Liver (tissue), 9 donors: Measurements from ENCODE around the gene FBXW7. TPM values are rescaled to one million over a fixed set of nuclear protein-coding genes. Genes with fewer than 3 reads are reported as not detected.

Experiments
- DNase-seq: peaks from one replicate; pipeline ENCODE4 v3.0.0-alpha.2; 2017; ENCODE audit warnings: low spot score
- H3K27ac ChIP-seq, 2 donors: one replicate each; pipeline ENCODE4 v1.7.0; 2013; ENCODE audit warnings: inconsistent platforms in 2 of 2, low read length in 2 of 2, control low read depth in 1 of 2, low read depth in 1 of 2, mild to moderate bottlenecking in 1 of 2
- H3K27me3 ChIP-seq, 4 donors: one replicate each; pipeline versions ENCODE4 v1.6.1 to v1.7.0; 2013; ENCODE audit warnings: low read length in 3 of 4, inconsistent platforms in 1 of 4, mild to moderate bottlenecking in 1 of 4, moderate library complexity in 1 of 4; ENCODE audit not compliant: control insufficient read depth in 4 of 4, insufficient read depth in 4 of 4
- H3K36me3 ChIP-seq, 4 donors: one replicate each; pipeline versions ENCODE4 v1.6.1 to v1.7.0; 2013; ENCODE audit warnings: low read length in 3 of 4, mild to moderate bottlenecking in 3 of 4, low read depth in 1 of 4, moderate library complexity in 1 of 4; ENCODE audit not compliant: control insufficient read depth in 4 of 4, insufficient read depth in 3 of 4
- H3K4me1 ChIP-seq, 4 donors: one replicate each; pipeline versions ENCODE4 v1.6.1 to v1.7.0; 2013; ENCODE audit warnings: low read length in 3 of 4, mild to moderate bottlenecking in 3 of 4, moderate library complexity in 1 of 4; ENCODE audit not compliant: control insufficient read depth in 4 of 4, insufficient read depth in 4 of 4
- H3K4me3 ChIP-seq, 3 donors: one replicate each; pipeline versions ENCODE4 v1.6.1 to v1.7.0; 2013; ENCODE audit warnings: low read length in 3 of 3, control low read depth in 1 of 3, low read depth in 1 of 3, mild to moderate bottlenecking in 1 of 3
- H3K9ac ChIP-seq, 2 donors: one replicate each; pipeline ENCODE4 v1.7.0; 2013; ENCODE audit warnings: low read length in 2 of 2, mild to moderate bottlenecking in 2 of 2, moderate library complexity in 2 of 2, control low read depth in 1 of 2, low read depth in 1 of 2
- H3K9me3 ChIP-seq, 4 donors: one replicate each; pipeline versions ENCODE4 v1.6.1 to v1.7.0; 2013; ENCODE audit warnings: low read length in 3 of 4; ENCODE audit not compliant: control insufficient read depth in 4 of 4
- CTCF ChIP-seq: fragments of 150-350 bp; IDR thresholded peaks from 2 replicates; pipeline ENCODE4 v1.5.1; 2017; ENCODE audit warnings: improper control_type of control experiment, low read depth, low read length; ENCODE audit not compliant: missing input control
- EGR1 ChIP-seq, 2 donors: IDR thresholded peaks; 2 replicates each; pipeline ENCODE4 v1.6.1; 2016 to 2018; ENCODE audit warnings: antibody characterized with exemption in 2 of 2, low read depth in 2 of 2
- FOXA1 ChIP-seq: IDR thresholded peaks from 2 replicates; pipeline ENCODE4 v1.6.1; 2016; ENCODE audit warnings: antibody characterized with exemption
- FOXA2 ChIP-seq: IDR thresholded peaks from 2 replicates; pipeline ENCODE4 v1.6.1; 2016; ENCODE audit warnings: antibody characterized with exemption
- GABPA ChIP-seq, 2 donors: IDR thresholded peaks in 1 of 2; conservative IDR thresholded peaks in 1 of 2; 2 replicates each; pipeline ENCODE4 v1.6.1; 2016; ENCODE audit warnings: antibody characterized with exemption in 2 of 2, mild to moderate bottlenecking in 1 of 2, moderate library complexity in 1 of 2
- HNF4A ChIP-seq, 2 donors: conservative IDR thresholded peaks; 2 replicates each; pipeline ENCODE4 v1.6.1; 2016; ENCODE audit warnings: antibody characterized with exemption in 2 of 2, mild to moderate bottlenecking in 2 of 2
- NR2F2 ChIP-seq: IDR thresholded peaks from 2 replicates; pipeline ENCODE4 v1.6.1; 2016; ENCODE audit warnings: antibody characterized with exemption
- RAD21 ChIP-seq, 2 donors: IDR thresholded peaks; 2 replicates each; pipeline ENCODE4 v1.6.1; 2016; ENCODE audit warnings: antibody characterized with exemption in 2 of 2, mild to moderate bottlenecking in 2 of 2
- SP1 ChIP-seq: IDR thresholded peaks from 2 replicates; pipeline ENCODE4 v1.6.1; 2018; ENCODE audit warnings: antibody characterized with exemption, mild to moderate bottlenecking
- TAF1 ChIP-seq: conservative IDR thresholded peaks from 2 replicates; pipeline ENCODE4 v1.6.1; 2016; ENCODE audit warnings: antibody characterized with exemption, mild to moderate bottlenecking
- YY1 ChIP-seq: IDR thresholded peaks from 2 replicates; pipeline ENCODE4 v1.6.1; 2016; ENCODE audit warnings: antibody characterized with exemption, mild to moderate bottlenecking
- WGBS: extraction: QIAGEN DNeasy Blood & Tissue Kit; methylation state at CpG from one replicate; pipeline ENCODE4 v1.1.7; 2013; 5-methylcytosine and 5-hydroxymethylcytosine counted together
- polyA plus RNA-seq, 2 donors: library from polyadenylated mRNA; stranded (reverse) in 1 of 2; unstranded in 1 of 2; fragments of 200-250 nt in 1 of 2; fragments of >200 nt in 1 of 2; fragmentation: Nextera tagmentation in 1 of 2; extraction: Ambion mirVana in 1 of 2; gene quantifications; one replicate each; pipeline versions ENCODE4 v1.2.1 to v1.2.3, GENCODE V29; 2013 to 2015
- total RNA-seq, 2 donors: library from RNA; depleted of rRNA; stranded (reverse); fragments of >200 nt; gene quantifications; one replicate each; pipeline ENCODE4 v1.2.3, GENCODE V29; 2014
- TF ChIP-seq, protein P1 (sequence below): IDR thresholded peaks from 2 replicates; pipeline ENCODE4 v1.6.1; 2016; ENCODE audit warnings: antibody characterized with exemption
- TF ChIP-seq, protein P2 (sequence below): IDR thresholded peaks from 2 replicates; pipeline ENCODE4 v1.6.1; 2016; ENCODE audit warnings: antibody characterized with exemption, mild to moderate bottlenecking
- TF ChIP-seq, protein P3 (sequence below): IDR thresholded peaks from 2 replicates; pipeline ENCODE4 v1.6.1; 2016; ENCODE audit warnings: antibody characterized with exemption
- TF ChIP-seq, protein P4 (sequence below): IDR thresholded peaks from 2 replicates; pipeline ENCODE4 v1.6.1; 2016; ENCODE audit warnings: antibody characterized with exemption
- donor health status: healthy.
- donor health status: healthy.
- donor health status: healthy.
- donor health status: healthy.
- donor health status: healthy.

Gene FBXW7
- total and polyA plus RNA-seq, 4 donors, result 4.0 to 56.9 (median 16.1) TPM

- TF ChIP-seq, protein P1, sequence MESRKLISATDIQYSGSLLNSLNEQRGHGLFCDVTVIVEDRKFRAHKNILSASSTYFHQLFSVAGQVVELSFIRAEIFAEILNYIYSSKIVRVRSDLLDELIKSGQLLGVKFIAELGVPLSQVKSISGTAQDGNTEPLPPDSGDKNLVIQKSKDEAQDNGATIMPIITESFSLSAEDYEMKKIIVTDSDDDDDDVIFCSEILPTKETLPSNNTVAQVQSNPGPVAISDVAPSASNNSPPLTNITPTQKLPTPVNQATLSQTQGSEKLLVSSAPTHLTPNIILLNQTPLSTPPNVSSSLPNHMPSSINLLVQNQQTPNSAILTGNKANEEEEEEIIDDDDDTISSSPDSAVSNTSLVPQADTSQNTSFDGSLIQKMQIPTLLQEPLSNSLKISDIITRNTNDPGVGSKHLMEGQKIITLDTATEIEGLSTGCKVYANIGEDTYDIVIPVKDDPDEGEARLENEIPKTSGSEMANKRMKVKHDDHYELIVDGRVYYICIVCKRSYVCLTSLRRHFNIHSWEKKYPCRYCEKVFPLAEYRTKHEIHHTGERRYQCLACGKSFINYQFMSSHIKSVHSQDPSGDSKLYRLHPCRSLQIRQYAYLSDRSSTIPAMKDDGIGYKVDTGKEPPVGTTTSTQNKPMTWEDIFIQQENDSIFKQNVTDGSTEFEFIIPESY, result no peak
- no peak for TF ChIP-seq FOXA1
- TF ChIP-seq, protein P2, sequence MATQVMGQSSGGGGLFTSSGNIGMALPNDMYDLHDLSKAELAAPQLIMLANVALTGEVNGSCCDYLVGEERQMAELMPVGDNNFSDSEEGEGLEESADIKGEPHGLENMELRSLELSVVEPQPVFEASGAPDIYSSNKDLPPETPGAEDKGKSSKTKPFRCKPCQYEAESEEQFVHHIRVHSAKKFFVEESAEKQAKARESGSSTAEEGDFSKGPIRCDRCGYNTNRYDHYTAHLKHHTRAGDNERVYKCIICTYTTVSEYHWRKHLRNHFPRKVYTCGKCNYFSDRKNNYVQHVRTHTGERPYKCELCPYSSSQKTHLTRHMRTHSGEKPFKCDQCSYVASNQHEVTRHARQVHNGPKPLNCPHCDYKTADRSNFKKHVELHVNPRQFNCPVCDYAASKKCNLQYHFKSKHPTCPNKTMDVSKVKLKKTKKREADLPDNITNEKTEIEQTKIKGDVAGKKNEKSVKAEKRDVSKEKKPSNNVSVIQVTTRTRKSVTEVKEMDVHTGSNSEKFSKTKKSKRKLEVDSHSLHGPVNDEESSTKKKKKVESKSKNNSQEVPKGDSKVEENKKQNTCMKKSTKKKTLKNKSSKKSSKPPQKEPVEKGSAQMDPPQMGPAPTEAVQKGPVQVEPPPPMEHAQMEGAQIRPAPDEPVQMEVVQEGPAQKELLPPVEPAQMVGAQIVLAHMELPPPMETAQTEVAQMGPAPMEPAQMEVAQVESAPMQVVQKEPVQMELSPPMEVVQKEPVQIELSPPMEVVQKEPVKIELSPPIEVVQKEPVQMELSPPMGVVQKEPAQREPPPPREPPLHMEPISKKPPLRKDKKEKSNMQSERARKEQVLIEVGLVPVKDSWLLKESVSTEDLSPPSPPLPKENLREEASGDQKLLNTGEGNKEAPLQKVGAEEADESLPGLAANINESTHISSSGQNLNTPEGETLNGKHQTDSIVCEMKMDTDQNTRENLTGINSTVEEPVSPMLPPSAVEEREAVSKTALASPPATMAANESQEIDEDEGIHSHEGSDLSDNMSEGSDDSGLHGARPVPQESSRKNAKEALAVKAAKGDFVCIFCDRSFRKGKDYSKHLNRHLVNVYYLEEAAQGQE, result no peak
- no peak for TF ChIP-seq GABPA (IDR thresholded peaks at IDR 0.05 in 1 of 2, conservative IDR thresholded peaks at IDR 0.05 in 1 of 2)
- TF ChIP-seq CTCF, result no peak
- TF ChIP-seq RAD21 (IDR thresholded peaks at IDR 0.05), result no peak
- TF ChIP-seq EGR1 (IDR thresholded peaks at IDR 0.05; ENCODE audit: low read depth in 2 of 2), result no peak
- TF ChIP-seq YY1, result no peak
- no peak for TF ChIP-seq NR2F2
- peaks cover 0 to 3% (median 0%) of the 10 kb centered on the region in 4 donors for H3K4me1 ChIP-seq
These were observed 19.7 kb downstream of the FBXW7 start for GRCh38 chr4:152516156-152516555.

GRCh38 chr4:152515678-152516077, 20.2 kb downstream of the FBXW7 start:
- H3K27me3 ChIP-seq, result no peaks in the 10 kb centered on the region
- WGBS, result 85% methylated on average over 2 of the region's 2 CpGs
- H3K9ac ChIP-seq, result no peak overlapping the region
- no peaks in the 10 kb centered on the region for H3K36me3 ChIP-seq
- H3K4me3 ChIP-seq, result no peak overlapping the region
- peaks cover 0 to 4% (median 0%) of the 10 kb centered on the region in 4 donors for H3K4me1 ChIP-seq
- TF ChIP-seq FOXA2, result no peak
- no peak for TF ChIP-seq FOXA1
- no peak for TF ChIP-seq CTCF
- TF ChIP-seq, protein P2, result no peak
- no peak for TF ChIP-seq TAF1
- TF ChIP-seq RAD21 (IDR thresholded peaks at IDR 0.05), result no peak
- no peak for TF ChIP-seq HNF4A (conservative IDR thresholded peaks at IDR 0.05)
- no peak for TF ChIP-seq NR2F2
- no peak for TF ChIP-seq SP1
- TF ChIP-seq, protein P3, sequence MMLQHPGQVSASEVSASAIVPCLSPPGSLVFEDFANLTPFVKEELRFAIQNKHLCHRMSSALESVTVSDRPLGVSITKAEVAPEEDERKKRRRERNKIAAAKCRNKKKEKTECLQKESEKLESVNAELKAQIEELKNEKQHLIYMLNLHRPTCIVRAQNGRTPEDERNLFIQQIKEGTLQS, result no peak
- TF ChIP-seq, protein P4, sequence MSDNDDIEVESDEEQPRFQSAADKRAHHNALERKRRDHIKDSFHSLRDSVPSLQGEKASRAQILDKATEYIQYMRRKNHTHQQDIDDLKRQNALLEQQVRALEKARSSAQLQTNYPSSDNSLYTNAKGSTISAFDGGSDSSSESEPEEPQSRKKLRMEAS, result no peak
- DNase-seq, result no peak
- no peaks in the 10 kb centered on the region for H3K9me3 ChIP-seq
- no peak overlapping the region for H3K27ac ChIP-seq

More at GRCh38 chr4:152516156-152516555, 19.7 kb downstream of the FBXW7 start:
- no peak overlapping the region for H3K27ac ChIP-seq
- DNase-seq, result no peak
- H3K27me3 ChIP-seq, result no peaks in the 10 kb centered on the region
- H3K9ac ChIP-seq, result no peak overlapping the region
- no peaks in the 10 kb centered on the region for H3K36me3 ChIP-seq
- no peaks in the 10 kb centered on the region for H3K9me3 ChIP-seq
- WGBS, result 96% methylated on average over 8 of the region's 8 CpGs
- H3K4me3 ChIP-seq, result no peak overlapping the region
